Parathyroid adenoma (tissue), 2 donors: ENCODE results near the gene FMNL2.

Experiments used
- H2AFZ ChIP-seq: fragments of 300-600 bp; sonication (generic); one replicate; pipeline ENCODE4 v1.7.0; 2017; ENCODE audit warnings: antibody characterized with exemption, mild to moderate bottlenecking
- H3K27ac ChIP-seq: fragments of 300-600 bp; sonication (generic); one replicate; pipeline ENCODE4 v1.7.0; 2017
- H3K27me3 ChIP-seq: fragments of 300-600 bp; sonication (generic); one replicate; pipeline ENCODE4 v1.7.0; 2017; ENCODE audit warnings: low read length; ENCODE audit not compliant: control insufficient read depth, insufficient read depth
- H3K36me3 ChIP-seq: fragments of 300-600 bp; sonication (generic); one replicate; pipeline ENCODE4 v1.7.0; 2017; ENCODE audit warnings: low read length; ENCODE audit not compliant: control insufficient read depth, insufficient read depth
- H3K4me1 ChIP-seq: fragments of 300-600 bp; sonication (generic); one replicate; pipeline ENCODE4 v1.7.0; 2017; ENCODE audit warnings: control low read depth
- H3K4me2 ChIP-seq: fragments of 300-600 bp; sonication (generic); one replicate; pipeline ENCODE4 v1.7.0; 2017; ENCODE audit warnings: low read length
- H3K4me3 ChIP-seq: fragments of 300-600 bp; sonication (generic); one replicate; pipeline ENCODE4 v1.7.0; 2017; ENCODE audit warnings: low read depth, low read length
- H3K79me2 ChIP-seq: fragments of 300-600 bp; sonication (generic); one replicate; pipeline ENCODE4 v1.7.0; 2017; ENCODE audit warnings: control low read depth
- H3K9ac ChIP-seq: fragments of 300-600 bp; sonication (generic); one replicate; pipeline ENCODE4 v1.7.0; 2017; ENCODE audit warnings: mild to moderate bottlenecking
- H3K9me3 ChIP-seq: fragments of 300-600 bp; sonication (generic); one replicate; pipeline ENCODE4 v1.7.0; 2017; ENCODE audit warnings: low read length; ENCODE audit not compliant: control insufficient read depth
- CTCF ChIP-seq: fragments of 300-600 bp; sonication (generic); IDR thresholded peaks from one replicate; pipeline ENCODE4 v1.7.0; 2017; ENCODE audit warnings: antibody characterized with exemption, mild to moderate bottlenecking
- donor health status: primary hyperparathyroidism.

Gene FMNL2

GRCh38 chr2:152465541-152465940 lies 130.6 kb downstream of the FMNL2 start:
- peaks cover 10% of the 10 kb centered on the region for H3K79me2 ChIP-seq
- no peak overlapping the region for H3K27ac ChIP-seq
- peaks cover 30% of the 10 kb centered on the region for H3K4me1 ChIP-seq
- no peaks in the 10 kb centered on the region for H3K36me3 ChIP-seq
- no peak overlapping the region for H3K9ac ChIP-seq
- H3K27me3 ChIP-seq = no peaks in the 10 kb centered on the region
- no peak overlapping the region for H3K4me2 ChIP-seq
- no peak for TF ChIP-seq CTCF
- no peak overlapping the region for H2AFZ ChIP-seq
- H3K9me3 ChIP-seq = no peaks in the 10 kb centered on the region
- no peak overlapping the region for H3K4me3 ChIP-seq

DNA sequence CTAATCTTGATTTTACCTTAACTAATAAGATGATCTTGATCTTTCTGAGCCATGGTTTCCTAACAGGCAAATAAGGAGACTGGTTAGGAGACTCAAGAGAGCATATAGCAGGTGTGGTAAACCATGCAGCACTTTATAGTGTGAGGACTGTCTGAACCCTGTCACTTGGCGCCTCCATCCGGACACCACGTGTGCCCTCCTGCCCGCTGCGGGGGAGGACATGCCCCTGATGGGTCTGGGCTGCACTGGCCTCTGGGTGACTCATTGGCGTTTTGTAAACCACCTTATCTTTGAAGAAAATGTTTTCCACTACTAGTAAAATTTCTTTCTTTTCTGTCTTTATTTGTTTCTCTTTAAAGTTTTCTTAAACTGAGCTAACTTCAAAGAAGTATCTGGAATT lies 131.1 kb downstream of the FMNL2 start:
- Histone ChIP-seq H3K36me3 (no peaks in the 10 kb centered on the region), H3K4me2 (no peak overlapping the region), H3K9ac (no peak overlapping the region), H3K9me3 (no peaks in the 10 kb centered on the region), H3K4me1 (peaks cover 30% of the 10 kb centered on the region), H3K4me3 (no peak overlapping the region), H2AFZ (no peak overlapping the region), H3K27ac (no peak overlapping the region), H3K79me2 (peaks cover 10% of the 10 kb centered on the region), H3K27me3 (no peaks in the 10 kb centered on the region)
- TF ChIP-seq CTCF = no peak

DNA sequence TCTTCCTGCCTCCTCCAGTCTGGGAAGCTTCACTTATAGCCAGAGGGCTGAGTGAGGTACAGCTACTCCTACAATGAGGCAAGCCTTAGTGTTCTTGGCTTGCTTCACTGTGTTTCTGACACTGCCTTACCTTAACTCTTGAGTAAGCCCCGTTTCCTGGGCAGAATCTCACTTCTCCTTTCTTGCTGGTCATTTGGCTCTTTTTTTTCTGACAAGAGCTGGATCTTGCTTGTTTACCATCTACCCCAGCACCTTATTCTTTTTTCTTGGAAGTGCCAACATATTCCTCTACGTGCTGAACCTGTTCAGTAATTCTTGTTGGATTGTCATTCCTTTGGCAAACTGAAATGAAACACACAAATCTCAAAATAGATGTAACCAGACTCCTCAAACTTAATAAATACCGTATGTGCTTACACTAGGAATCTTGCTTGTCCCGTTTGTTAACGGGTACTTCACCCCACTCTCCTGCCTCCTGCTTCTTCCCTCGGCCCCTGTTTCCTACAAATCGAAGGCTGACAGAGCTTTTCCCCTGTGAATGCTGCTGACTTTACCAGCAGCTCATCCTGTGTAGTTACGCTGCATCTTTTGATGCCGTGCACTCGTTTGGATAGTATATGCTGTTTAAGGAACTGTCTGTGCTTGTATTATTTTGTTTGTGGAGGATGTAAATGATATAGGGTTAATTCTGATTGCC lies 132.2 kb downstream of the FMNL2 start:
- H3K4me1 ChIP-seq = peaks cover 30% of the 10 kb centered on the region
- H3K36me3 ChIP-seq = no peaks in the 10 kb centered on the region
- peaks cover 10% of the 10 kb centered on the region for H3K79me2 ChIP-seq
- H3K9ac ChIP-seq = no peak overlapping the region
- no peaks in the 10 kb centered on the region for H3K27me3 ChIP-seq
- H2AFZ ChIP-seq = peak overlapping the region; percentile 47
- no peaks in the 10 kb centered on the region for H3K9me3 ChIP-seq
- H3K4me2 ChIP-seq = no peak overlapping the region
- H3K27ac ChIP-seq = no peak overlapping the region
- no peak overlapping the region for H3K4me3 ChIP-seq
- no peak for TF ChIP-seq CTCF

GRCh38 chr2:152467677-152468410 lies 132.9 kb downstream of the FMNL2 start:
- no peak overlapping the region for H3K9ac ChIP-seq
- peaks cover 11% of the 10 kb centered on the region for H3K79me2 ChIP-seq
- H3K27me3 ChIP-seq = no peaks in the 10 kb centered on the region
- no peak for TF ChIP-seq CTCF
- H2AFZ ChIP-seq = no peak overlapping the region
- H3K9me3 ChIP-seq = no peaks in the 10 kb centered on the region
- no peak overlapping the region for H3K4me3 ChIP-seq
- no peak overlapping the region for H3K4me2 ChIP-seq
- peaks cover 30% of the 10 kb centered on the region for H3K4me1 ChIP-seq
- no peak overlapping the region for H3K27ac ChIP-seq
- no peaks in the 10 kb centered on the region for H3K36me3 ChIP-seq
